HepG2 (cell line): ENCODE data around the gene TEDC2. TPM values are rescaled to one million over a fixed set of nuclear protein-coding genes. Genes with fewer than 3 reads are reported as not detected.
A peak's percentile ranks its signal among the peaks of the same experiment; 100 is the strongest.

Source experiments
- AGO2 ChIP-seq: fragments of 200-400 bp; formaldehyde crosslinking; optimal IDR thresholded peaks from 2 replicates; pipeline ENCODE3; 2017; ENCODE audit warnings: mild to moderate bottlenecking, low read depth, low read length, moderate library complexity
- ARNTL ChIP-seq: sonication (generic); formaldehyde crosslinking; IDR thresholded peaks from 2 replicates; pipeline ENCODE4 v1.4.0; 2020; ENCODE audit warnings: mild to moderate bottlenecking, missing genetic modification reagents
- JDP2 ChIP-seq: sonication (generic); formaldehyde crosslinking; IDR thresholded peaks from 2 replicates; pipeline ENCODE4 v1.8.1; 2022; ENCODE audit warnings: missing genetic modification reagents, borderline replicate concordance
- KLF16 ChIP-seq, 2 experiments: sonication (generic) in 1 of 2; formaldehyde crosslinking in 1 of 2; IDR thresholded peaks; 2 replicates each; pipeline versions ENCODE4 v1.6.1 to v1.8.0; 2016 to 2023; ENCODE audit warnings: missing genetic modification reagents in 2 of 2, missing compliant biosample characterization in 1 of 2
- NCOA1 ChIP-seq: sonication (generic); formaldehyde crosslinking; IDR thresholded peaks from 2 replicates; pipeline ENCODE4 v1.9.0; 2021; ENCODE audit warnings: missing genetic modification reagents
- NFRKB ChIP-seq: fragments of 450-650 bp; IDR thresholded peaks from 2 replicates; pipeline ENCODE4 v1.6.1; 2017
- SKI ChIP-seq: fragments of 450-650 bp; IDR thresholded peaks from one replicate; pipeline ENCODE4 v1.6.1; 2018; ENCODE audit warnings: mild to moderate bottlenecking; ENCODE audit not compliant: partially characterized antibody
- SOX13 ChIP-seq, 3 experiments: fragments of 450-650 bp in 1 of 3; sonication (generic) in 1 of 3; formaldehyde crosslinking in 1 of 3; IDR thresholded peaks in 2 of 3; conservative IDR thresholded peaks in 1 of 3; 2 replicates each; pipeline versions ENCODE4 v1.5.0 to v1.6.1; 2016 to 2020; ENCODE audit warnings: antibody characterized with exemption in 1 of 3, mild to moderate bottlenecking in 1 of 3, missing compliant biosample characterization in 1 of 3, missing genetic modification reagents in 1 of 3, moderate library complexity in 1 of 3
- TBL1XR1 ChIP-seq: fragments of 150-350 bp; IDR thresholded peaks from 2 replicates; pipeline ENCODE4 v1.6.1; 2014; ENCODE audit warnings: borderline replicate concordance, low read length; ENCODE audit not compliant: partially characterized antibody
- ZBTB3 ChIP-seq: sonication (generic); formaldehyde crosslinking; IDR thresholded peaks from 2 replicates; pipeline ENCODE4 v1.4.0; 2020; ENCODE audit warnings: low read depth, mild to moderate bottlenecking, moderate library complexity, missing genetic modification reagents, borderline replicate concordance
- ZFP82 ChIP-seq: sonication (generic); formaldehyde crosslinking; IDR thresholded peaks from 2 replicates; pipeline ENCODE4 v1.5.1; 2020; ENCODE audit warnings: mild to moderate bottlenecking, missing genetic modification reagents, borderline replicate concordance
- ZNF343 ChIP-seq: sonication (generic); formaldehyde crosslinking; IDR thresholded peaks from 2 replicates; pipeline ENCODE4 v1.4.0; 2020; ENCODE audit warnings: mild to moderate bottlenecking, missing genetic modification reagents
- ZNF768 ChIP-seq: sonication (generic); formaldehyde crosslinking; IDR thresholded peaks from 2 replicates; pipeline ENCODE4 v1.4.0; 2020; ENCODE audit warnings: missing genetic modification reagents
- ZNF879 ChIP-seq: sonication (generic); formaldehyde crosslinking; IDR thresholded peaks from 2 replicates; pipeline ENCODE4 v1.8.1; 2023; ENCODE audit warnings: missing genetic modification reagents
- ZNF883 ChIP-seq: sonication (generic); formaldehyde crosslinking; IDR thresholded peaks from 2 replicates; pipeline ENCODE4 v1.5.1; 2020; ENCODE audit warnings: mild to moderate bottlenecking, missing genetic modification reagents; ENCODE audit errors: not compliant biosample characterization
- ZNF891 ChIP-seq: sonication (generic); formaldehyde crosslinking; IDR thresholded peaks from 2 replicates; pipeline ENCODE4 v1.5.0; 2020; ENCODE audit warnings: mild to moderate bottlenecking, missing genetic modification reagents
- polyA plus RNA-seq, 8 experiments: library from polyadenylated mRNA; depleted of rRNA in 3 of 8; stranded (reverse) in 7 of 8; unstranded in 1 of 8; fragments of >200 nt; fragmentation: Illumina TruSeq in 4 of 8; extraction: Trizol in 4 of 8; gene quantifications; 2 replicates each; pipeline versions ENCODE4 v1.2.1 to v1.2.3, GENCODE V29; 2011 to 2016; ENCODE audit warnings: low read depth in 4 of 8, missing spikeins in 1 of 8, mixed read lengths in 1 of 8; ENCODE audit not compliant: insufficient read depth in 1 of 8
- total RNA-seq, 5 experiments: library from RNA; depleted of rRNA; stranded (reverse); fragments of >200 nt; fragmentation: Illumina TruSeq; extraction: Trizol; gene quantifications; 2 replicates each; pipeline ENCODE4 v1.2.3, GENCODE V29; 2016; ENCODE audit warnings: low read depth in 1 of 5
- TF ChIP-seq, protein P1 (sequence below): sonication (generic); formaldehyde crosslinking; IDR thresholded peaks from 2 replicates; pipeline ENCODE4 v1.8.0; 2022; ENCODE audit warnings: missing genetic modification reagents, mild to moderate bottlenecking, moderate library complexity, borderline replicate concordance
- TF ChIP-seq, protein P2 (sequence below): sonication (generic); formaldehyde crosslinking; IDR thresholded peaks from 2 replicates; pipeline ENCODE4 v1.4.0; 2020; ENCODE audit warnings: mild to moderate bottlenecking, missing genetic modification reagents, borderline replicate concordance
- TF ChIP-seq, protein P3 (sequence below), 2 experiments: sonication (generic) in 1 of 2; formaldehyde crosslinking in 1 of 2; IDR thresholded peaks; 2 replicates each; pipeline versions ENCODE4 v1.5.1 to v1.6.1; 2011 to 2020; ENCODE audit warnings: borderline replicate concordance in 1 of 2, low read depth in 1 of 2, low read length in 1 of 2, mild to moderate bottlenecking in 1 of 2, missing genetic modification reagents in 1 of 2, moderate library complexity in 1 of 2

TEDC2 gene
- total and polyA plus RNA-seq, 2 of the 13 experiments (the other 11 are each of a cell fraction or from before 2014, with no cell fraction given), result 6.2 to 24.4 TPM

DNA sequence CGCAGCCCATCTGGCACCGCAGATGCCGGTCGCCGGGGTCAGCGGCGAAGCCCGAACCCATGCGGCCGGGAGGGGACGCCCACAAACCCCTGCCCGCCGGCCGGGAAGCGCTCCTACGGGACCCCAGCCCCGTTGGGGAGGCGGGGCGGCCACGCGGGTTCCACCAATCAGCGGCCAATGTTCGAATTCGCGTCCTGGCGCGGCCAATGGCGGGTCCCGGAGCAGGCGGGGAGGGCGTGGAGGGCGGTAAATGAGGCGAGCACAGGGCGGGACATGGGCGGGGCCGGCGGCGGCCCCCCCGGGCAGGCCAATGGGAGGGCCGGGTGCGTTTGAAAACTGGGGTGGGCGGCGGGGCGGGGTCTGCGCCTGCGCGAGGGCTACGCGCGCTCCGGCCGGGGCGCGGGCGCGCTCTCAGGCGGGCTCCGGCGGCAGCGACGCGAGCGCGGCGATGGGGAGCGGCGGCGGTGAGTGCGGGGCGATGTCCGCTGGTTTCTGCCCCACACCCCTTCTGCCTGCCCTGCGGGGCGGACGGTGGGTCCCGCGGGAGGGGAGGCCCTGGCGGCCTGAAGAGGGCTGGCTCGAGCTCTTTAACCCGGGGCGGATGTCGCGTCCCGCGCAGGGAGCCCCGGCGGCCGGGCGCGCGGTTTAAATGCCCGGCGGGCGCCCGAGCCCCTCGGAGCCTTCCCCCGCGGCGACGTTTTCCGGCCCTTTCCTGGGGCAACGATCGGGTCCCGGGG, 30.7 kb upstream of the TEDC2 start, which contains the start of gene CCNF (continued):
- no peak for TF ChIP-seq NCOA1
- TF ChIP-seq, protein P1, sequence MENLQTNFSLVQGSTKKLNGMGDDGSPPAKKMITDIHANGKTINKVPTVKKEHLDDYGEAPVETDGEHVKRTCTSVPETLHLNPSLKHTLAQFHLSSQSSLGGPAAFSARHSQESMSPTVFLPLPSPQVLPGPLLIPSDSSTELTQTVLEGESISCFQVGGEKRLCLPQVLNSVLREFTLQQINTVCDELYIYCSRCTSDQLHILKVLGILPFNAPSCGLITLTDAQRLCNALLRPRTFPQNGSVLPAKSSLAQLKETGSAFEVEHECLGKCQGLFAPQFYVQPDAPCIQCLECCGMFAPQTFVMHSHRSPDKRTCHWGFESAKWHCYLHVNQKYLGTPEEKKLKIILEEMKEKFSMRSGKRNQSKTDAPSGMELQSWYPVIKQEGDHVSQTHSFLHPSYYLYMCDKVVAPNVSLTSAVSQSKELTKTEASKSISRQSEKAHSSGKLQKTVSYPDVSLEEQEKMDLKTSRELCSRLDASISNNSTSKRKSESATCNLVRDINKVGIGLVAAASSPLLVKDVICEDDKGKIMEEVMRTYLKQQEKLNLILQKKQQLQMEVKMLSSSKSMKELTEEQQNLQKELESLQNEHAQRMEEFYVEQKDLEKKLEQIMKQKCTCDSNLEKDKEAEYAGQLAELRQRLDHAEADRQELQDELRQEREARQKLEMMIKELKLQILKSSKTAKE (CRISPR knock-in tag), result no peak
- TF ChIP-seq ZNF343 (CRISPR knock-in tag), result no peak
- TF ChIP-seq KLF16 (CRISPR knock-in tag; IDR thresholded peaks at IDR 0.05), result no peak; a peak in 1 of 4 replicates
- no peak for TF ChIP-seq ZNF768 (CRISPR knock-in tag)
- no peak for TF ChIP-seq NFRKB
- no peak for TF ChIP-seq TBL1XR1
- peak; percentile 69 for TF ChIP-seq ARNTL
- 0 out of 2 replicates have a peak, but pooled peaks have one; percentile 44 for TF ChIP-seq ZBTB3 (CRISPR knock-in tag)
- TF ChIP-seq SKI, result no peak
- peak; percentile 6 for TF ChIP-seq ZNF883 (CRISPR knock-in tag)
- TF ChIP-seq ZNF879 (CRISPR knock-in tag), result no peak
- TF ChIP-seq, protein P2, sequence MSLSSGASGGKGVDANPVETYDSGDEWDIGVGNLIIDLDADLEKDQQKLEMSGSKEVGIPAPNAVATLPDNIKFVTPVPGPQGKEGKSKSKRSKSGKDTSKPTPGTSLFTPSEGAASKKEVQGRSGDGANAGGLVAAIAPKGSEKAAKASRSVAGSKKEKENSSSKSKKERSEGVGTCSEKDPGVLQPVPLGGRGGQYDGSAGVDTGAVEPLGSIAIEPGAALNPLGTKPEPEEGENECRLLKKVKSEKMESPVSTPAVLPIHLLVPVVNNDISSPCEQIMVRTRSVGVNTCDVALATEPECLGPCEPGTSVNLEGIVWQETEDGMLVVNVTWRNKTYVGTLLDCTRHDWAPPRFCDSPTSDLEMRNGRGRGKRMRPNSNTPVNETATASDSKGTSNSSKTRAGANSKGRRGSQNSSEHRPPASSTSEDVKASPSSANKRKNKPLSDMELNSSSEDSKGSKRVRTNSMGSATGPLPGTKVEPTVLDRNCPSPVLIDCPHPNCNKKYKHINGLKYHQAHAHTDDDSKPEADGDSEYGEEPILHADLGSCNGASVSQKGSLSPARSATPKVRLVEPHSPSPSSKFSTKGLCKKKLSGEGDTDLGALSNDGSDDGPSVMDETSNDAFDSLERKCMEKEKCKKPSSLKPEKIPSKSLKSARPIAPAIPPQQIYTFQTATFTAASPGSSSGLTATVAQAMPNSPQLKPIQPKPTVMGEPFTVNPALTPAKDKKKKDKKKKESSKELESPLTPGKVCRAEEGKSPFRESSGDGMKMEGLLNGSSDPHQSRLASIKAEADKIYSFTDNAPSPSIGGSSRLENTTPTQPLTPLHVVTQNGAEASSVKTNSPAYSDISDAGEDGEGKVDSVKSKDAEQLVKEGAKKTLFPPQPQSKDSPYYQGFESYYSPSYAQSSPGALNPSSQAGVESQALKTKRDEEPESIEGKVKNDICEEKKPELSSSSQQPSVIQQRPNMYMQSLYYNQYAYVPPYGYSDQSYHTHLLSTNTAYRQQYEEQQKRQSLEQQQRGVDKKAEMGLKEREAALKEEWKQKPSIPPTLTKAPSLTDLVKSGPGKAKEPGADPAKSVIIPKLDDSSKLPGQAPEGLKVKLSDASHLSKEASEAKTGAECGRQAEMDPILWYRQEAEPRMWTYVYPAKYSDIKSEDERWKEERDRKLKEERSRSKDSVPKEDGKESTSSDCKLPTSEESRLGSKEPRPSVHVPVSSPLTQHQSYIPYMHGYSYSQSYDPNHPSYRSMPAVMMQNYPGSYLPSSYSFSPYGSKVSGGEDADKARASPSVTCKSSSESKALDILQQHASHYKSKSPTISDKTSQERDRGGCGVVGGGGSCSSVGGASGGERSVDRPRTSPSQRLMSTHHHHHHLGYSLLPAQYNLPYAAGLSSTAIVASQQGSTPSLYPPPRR (CRISPR knock-in tag), result peak; percentile 32; the same call in 1 of the 2 replicates
- TF ChIP-seq AGO2, result no peak
- TF ChIP-seq, protein P3, sequence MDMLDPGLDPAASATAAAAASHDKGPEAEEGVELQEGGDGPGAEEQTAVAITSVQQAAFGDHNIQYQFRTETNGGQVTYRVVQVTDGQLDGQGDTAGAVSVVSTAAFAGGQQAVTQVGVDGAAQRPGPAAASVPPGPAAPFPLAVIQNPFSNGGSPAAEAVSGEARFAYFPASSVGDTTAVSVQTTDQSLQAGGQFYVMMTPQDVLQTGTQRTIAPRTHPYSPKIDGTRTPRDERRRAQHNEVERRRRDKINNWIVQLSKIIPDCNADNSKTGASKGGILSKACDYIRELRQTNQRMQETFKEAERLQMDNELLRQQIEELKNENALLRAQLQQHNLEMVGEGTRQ (IDR thresholded peaks at IDR 0.05; ENCODE audit: low read depth, low read length), result no peak
- TF ChIP-seq, protein P3 (CRISPR knock-in tag; IDR thresholded peaks at IDR 0.05; ENCODE audit: borderline replicate concordance), result no peak
- TF ChIP-seq ZNF891 (CRISPR knock-in tag), result no peak
- no peak for TF ChIP-seq SOX13 (IDR thresholded peaks at IDR 0.05)
- 0 out of 4 replicates have a peak, but pooled peaks of 1 of the 2 experiments have one; percentile 6 for TF ChIP-seq SOX13 (CRISPR knock-in tag; conservative IDR thresholded peaks at IDR 0.05 in 1 of 2, IDR thresholded peaks at IDR 0.05 in 1 of 2)
- TF ChIP-seq ZFP82 (CRISPR knock-in tag), result peak; percentile 65; the same call in 1 of the 2 replicates
- no peak for TF ChIP-seq JDP2
